Measurements from ENCODE around the gene URI1.

GRCh38 chr19:29893606-29894284, 48.3 kb upstream of the URI1 start:
- TF ChIP-seq, protein P1, sequence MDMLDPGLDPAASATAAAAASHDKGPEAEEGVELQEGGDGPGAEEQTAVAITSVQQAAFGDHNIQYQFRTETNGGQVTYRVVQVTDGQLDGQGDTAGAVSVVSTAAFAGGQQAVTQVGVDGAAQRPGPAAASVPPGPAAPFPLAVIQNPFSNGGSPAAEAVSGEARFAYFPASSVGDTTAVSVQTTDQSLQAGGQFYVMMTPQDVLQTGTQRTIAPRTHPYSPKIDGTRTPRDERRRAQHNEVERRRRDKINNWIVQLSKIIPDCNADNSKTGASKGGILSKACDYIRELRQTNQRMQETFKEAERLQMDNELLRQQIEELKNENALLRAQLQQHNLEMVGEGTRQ (IDR thresholded peaks at IDR 0.05; ENCODE audit: borderline replicate concordance, low read depth, low read length) = no peak
- TF ChIP-seq YY1 (IDR thresholded peaks at IDR 0.05; ENCODE audit: low read depth) (no peak), IRF3 (IDR thresholded peaks at IDR 0.05; ENCODE audit: low read depth, low read length) (no peak), USF1 (IDR thresholded peaks at IDR 0.05; ENCODE audit: borderline replicate concordance, low read depth) (no peak), MXI1 (IDR thresholded peaks at IDR 0.05; ENCODE audit: low read depth, low read length) (peak; percentile 22; the same call in 1 of the 2 replicates), TCF12 (IDR thresholded peaks at IDR 0.05) (no peak), REST (IDR thresholded peaks at IDR 0.05; ENCODE audit: low read depth, low read length) (no peak)
- TF ChIP-seq, protein P2, sequence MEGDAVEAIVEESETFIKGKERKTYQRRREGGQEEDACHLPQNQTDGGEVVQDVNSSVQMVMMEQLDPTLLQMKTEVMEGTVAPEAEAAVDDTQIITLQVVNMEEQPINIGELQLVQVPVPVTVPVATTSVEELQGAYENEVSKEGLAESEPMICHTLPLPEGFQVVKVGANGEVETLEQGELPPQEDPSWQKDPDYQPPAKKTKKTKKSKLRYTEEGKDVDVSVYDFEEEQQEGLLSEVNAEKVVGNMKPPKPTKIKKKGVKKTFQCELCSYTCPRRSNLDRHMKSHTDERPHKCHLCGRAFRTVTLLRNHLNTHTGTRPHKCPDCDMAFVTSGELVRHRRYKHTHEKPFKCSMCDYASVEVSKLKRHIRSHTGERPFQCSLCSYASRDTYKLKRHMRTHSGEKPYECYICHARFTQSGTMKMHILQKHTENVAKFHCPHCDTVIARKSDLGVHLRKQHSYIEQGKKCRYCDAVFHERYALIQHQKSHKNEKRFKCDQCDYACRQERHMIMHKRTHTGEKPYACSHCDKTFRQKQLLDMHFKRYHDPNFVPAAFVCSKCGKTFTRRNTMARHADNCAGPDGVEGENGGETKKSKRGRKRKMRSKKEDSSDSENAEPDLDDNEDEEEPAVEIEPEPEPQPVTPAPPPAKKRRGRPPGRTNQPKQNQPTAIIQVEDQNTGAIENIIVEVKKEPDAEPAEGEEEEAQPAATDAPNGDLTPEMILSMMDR (IDR thresholded peaks at IDR 0.05) = no peak
- TF ChIP-seq, protein P3, sequence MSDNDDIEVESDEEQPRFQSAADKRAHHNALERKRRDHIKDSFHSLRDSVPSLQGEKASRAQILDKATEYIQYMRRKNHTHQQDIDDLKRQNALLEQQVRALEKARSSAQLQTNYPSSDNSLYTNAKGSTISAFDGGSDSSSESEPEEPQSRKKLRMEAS (IDR thresholded peaks at IDR 0.05; ENCODE audit: low read depth) = no peak

Data from SK-N-SH (cell line).